Hematopoietic multipotent progenitor cell (in vitro differentiated cells): ENCODE measurements around the gene GAD1. TPM values are rescaled to one million over a fixed set of nuclear protein-coding genes. Genes with fewer than 3 reads are reported as not detected.

ENCODE experiments used
- DNase-seq, 3 donors: peaks; one replicate each; pipeline ENCODE4 v3.0.0-alpha.2; 2011 to 2015; ENCODE audit warnings: low read depth in 2 of 3, low spot score in 2 of 3
- small RNA-seq: library from RNA; depleted of rRNA; stranded (forward); fragments of <200 nt; gene quantifications from one replicate; pipeline ENCODE3, GENCODE V24; 2012
- total RNA-seq: library from RNA; depleted of rRNA; stranded (reverse); fragments of >200 nt; gene quantifications from one replicate; pipeline ENCODE4 v1.2.3, GENCODE V29; 2012

Gene GAD1
- total RNA-seq, 1 donor: 3.2 TPM

DNA sequence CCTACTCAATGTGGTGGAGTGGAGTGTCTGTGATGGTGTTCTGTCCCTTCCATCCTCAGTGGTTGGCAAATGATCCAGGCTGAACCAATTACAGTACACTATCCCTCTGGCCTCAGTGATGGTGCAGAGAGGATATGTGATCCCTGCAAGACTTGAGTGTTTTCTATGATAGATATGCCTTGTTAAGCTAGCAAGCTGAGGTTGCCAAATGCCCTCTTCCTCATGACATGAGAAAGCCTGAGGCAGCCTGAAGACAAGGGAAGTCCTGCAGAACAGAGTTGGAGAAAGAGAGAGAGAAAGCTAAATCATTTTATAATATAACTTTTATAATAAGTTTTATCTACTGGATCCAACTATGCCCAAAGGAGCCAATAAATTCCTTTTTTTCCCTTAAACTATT is 70.8 kb downstream of the GAD1 start:
- DNase-seq: no peak

DNA sequence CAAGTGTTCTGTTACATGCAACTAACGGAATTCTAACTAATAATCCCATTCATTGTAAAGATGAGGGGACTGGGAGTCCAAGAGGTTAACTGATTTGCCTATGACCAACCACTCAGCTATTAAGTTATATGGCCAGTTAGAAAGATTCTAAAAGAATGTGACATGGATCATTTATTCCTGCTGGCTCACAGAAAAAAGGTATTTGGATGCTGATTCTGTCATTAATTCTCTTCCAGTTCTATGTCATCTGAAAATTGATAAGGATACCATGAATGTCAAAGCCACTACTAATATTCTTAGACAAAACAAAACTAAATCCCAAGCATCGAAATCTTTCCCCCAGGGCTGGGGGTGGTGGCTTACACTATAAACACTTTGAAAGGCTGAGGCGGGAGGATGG is 71.2 kb downstream of the GAD1 start:
- no peak for DNase-seq

DNA sequence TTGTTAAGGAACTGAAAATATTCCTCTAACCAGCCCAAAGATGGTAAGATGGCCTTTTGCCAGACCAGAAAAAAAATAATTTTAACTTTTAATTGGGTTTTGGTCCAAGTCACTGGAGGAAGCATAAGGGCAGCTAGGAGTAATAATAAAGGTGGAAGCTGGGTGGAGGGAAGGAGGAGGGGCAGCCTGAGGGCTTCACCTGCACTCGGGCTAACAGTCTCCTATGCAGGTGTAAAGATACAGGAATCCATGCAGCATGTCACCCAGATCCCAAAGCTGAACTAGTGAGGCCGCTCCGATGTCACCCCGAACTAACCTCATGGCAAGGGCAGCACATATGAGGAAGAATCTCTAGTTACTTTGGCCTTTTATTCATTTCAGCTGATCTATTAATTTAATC is 75.2 kb downstream of the GAD1 start:
- DNase-seq: no peak

DNA sequence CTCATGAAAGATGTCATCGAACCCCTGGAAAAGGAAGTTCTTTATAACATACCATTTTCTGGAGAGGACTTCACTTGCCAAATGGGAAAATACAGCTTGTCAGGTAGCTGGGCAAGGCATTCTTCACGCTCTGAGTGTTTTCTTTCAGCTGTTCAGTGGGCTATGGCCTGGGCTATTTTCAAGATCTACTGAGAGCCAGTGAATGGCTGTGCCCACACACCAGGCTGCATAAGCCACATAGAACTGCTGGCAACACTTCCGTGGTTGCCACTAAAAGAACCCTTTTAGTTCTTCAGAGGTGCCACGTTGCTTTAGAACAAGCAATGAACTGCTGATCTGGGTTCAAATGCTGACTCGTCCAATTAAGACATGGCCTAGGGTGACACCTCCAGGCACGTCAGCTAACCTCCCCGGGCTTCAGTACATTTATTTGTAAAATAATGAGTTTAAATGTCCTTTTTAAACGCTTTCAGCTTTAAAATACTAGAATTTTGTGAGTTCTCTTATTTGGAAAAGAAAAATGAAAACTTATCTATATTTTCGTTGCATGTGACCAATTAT is 75.8 kb downstream of the GAD1 start:
- DNase-seq: no peak

DNA sequence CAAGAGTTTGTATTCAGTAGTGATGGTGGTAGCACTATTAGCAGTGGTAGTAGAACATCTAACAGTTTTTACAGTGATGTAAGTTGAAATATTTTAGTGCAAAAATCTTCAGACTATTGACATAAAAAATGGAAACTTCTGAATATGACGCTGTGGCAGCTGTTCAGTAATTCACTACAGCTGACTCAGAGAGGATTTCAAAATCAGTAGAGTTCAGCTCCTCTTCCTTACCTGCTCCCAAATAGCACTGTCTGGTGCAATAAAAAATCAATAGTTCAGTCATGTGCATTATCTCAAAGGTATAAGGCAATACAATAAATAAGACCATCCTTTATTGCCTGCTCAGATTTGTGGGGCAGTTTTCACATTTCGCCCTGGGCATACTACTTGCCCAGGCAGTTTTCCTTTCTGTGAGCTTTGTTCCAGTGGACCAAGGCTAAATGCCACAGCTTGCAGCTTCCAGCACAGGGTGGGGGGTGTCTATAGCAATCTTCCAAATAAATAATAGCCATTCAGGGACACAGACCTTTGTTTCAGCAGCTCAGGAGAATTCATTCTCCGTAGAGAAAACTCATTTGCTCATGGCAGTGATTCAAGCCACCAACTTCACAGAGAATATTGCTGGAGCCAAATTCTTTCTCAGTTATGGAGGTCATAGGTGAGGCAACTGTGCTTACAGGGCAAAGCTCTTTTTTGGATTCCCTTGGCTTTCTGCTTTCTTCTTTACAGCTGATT is 78.5 kb downstream of the GAD1 start:
- DNase-seq: no peak

DNA sequence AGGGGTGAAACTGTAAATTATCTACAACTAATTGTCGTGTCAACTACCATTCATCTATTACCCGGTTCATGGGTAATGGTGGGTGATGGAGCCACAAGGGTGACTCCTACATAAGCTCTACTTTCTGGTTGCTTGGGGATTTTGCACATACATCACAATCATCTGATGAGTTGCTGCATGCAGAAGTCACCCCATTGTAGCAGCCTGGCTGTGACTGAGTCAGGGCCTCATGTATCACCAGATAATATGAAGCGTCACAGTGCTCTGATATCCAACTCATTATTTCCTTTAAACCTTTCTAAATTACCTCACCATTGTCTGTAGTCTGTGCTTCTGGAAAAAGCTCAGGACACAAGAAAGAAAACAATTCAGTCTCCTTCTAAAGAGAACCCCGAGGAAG is 79.9 kb downstream of the GAD1 start:
- no peak for DNase-seq

DNA sequence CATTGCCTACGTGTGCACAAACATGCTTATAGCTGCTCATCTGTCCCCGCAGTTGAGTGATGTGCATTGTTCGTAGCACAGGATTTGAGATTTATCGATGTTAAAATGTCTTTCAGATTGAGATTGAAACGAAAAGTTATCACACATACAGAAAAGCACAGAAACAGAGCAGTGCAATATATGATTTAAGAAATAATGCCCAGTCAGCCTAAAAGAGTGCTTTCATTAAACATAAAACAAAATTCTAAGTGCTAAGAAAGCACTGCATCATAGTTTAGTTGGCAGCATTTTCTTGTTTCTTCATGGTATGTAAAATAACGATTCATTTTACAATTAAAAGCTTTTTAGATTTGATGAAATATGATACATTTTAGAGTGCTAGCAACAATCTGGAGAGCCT is 80.4 kb downstream of the GAD1 start:
- no peak for DNase-seq

DNA sequence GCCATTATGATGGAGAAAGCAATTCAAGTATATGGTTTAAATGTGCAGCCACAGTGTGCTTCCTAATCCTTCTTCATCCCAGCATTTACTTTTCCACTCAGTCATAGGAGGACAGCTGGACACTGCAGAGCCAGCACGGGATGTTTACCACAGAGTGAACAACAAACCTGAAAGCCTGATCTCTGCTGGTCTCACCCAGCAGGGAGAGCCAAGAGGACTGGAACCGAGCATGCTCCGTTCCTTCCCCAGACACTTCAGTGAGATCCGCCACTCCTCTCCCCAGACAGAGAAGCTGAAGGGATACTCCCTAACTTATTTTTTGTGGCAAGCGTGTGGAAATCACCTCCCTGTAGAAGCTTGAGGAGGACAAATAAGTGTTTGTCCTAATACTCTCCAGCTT is 89.2 kb downstream of the GAD1 start:
- DNase-seq: no peak

Small RNAs within 50 kb of the gene (small RNA-seq; reads per million reads assigned to genes)
- gene RF00019: not detected

Other genes with a start within 250 kb of the GAD1 start
- not detected for gene SP5, start 101.5 kb upstream of the GAD1 start, total RNA-seq
- gene ERICH2, start 46.5 kb upstream of the GAD1 start, total RNA-seq: not detected
- 33.4 TPM for gene GORASP2, start 112.4 kb downstream of the GAD1 start, total RNA-seq